GM10248 (cell line): ENCODE measurements around the gene MPPED1.
A peak's percentile ranks its signal among the peaks of the same experiment; 100 is the strongest.

Experiments used
- CTCF ChIA-PET: fragments of 300-600 bp; sonication (Branson Sonifier 250); formaldehyde crosslinking; extraction: SDS; loops from one replicate; lab custom pipeline; 2021; ENCODE audit warnings: antibody characterized with exemption; lab: Yijun Ruan, JAX
- POLR2A ChIA-PET: fragments of 350-650 bp; sonication (Branson Sonifier 250); formaldehyde crosslinking; extraction: SDS; loops from one replicate; lab custom pipeline; 2020; ENCODE audit warnings: antibody characterized with exemption; lab: Yijun Ruan, JAX
- DNase-seq: peaks from one replicate; pipeline ENCODE4 v3.0.0; 2012; ENCODE audit errors: extremely low spot score
- CTCF ChIP-seq: IDR thresholded peaks from 2 replicates; pipeline ENCODE4 v1.5.1; 2012; ENCODE audit warnings: mild to moderate bottlenecking, low read depth; ENCODE audit errors: extremely low read depth, missing control alignments, control extremely low read depth

The MPPED1 gene

DNA sequence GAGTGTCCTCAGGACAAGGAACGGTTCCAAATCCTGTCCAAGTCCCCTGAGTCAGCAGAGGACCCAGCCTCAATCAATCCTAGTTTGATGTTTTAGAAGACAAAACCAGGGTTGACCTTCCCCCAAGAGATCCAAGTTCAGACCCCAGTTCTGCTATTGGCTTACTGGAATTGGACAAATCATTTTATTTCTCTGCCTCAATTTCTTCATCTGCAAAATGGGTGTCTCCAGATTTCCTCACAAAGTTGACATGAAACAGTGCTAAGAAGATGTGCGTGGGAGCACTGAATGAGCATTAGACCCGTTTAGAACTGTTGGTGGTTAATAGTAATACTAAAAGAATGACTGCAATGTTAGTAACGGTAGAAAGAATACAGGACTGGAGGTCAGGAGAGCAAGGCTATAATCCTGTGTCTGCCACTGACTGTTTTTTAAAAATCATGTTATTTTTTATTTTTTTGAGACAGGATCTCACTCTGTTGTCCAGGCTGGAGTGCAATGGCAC, 35.8 kb upstream of the MPPED1 start:
- TF ChIP-seq CTCF = no peak
- CTCF ChIA-PET = interaction anchor here (1.5 kb wide), 1 partner anchor 11 kb away, joined by 5 read pairs; no protein-coding TSS in a partner anchor
- DNase-seq = no peak
- POLR2A ChIA-PET = no interaction called here

GRCh38 chr22:43376765-43377547, 34.9 kb upstream of the MPPED1 start:
- ChIA-PET POLR2A (no interaction called here), CTCF (interaction anchor here (1.4 to 1.5 kb wide), 3 partner anchors 11 to 145 kb away, joined by 4 to 5 read pairs (median 5); no protein-coding TSS in a partner anchor)
- TF ChIP-seq CTCF = no peak
- peak; percentile 51 for DNase-seq

GRCh38 chr22:43377548-43377895, 34.3 kb upstream of the MPPED1 start:
- ChIA-PET CTCF (interaction anchor here (1.4 to 1.5 kb wide), 3 partner anchors 10 to 146 kb away, joined by 4 to 5 read pairs (median 5); no protein-coding TSS in a partner anchor), POLR2A (no interaction called here)
- TF ChIP-seq CTCF = no peak
- DNase-seq = no peak

GRCh38 chr22:43377896-43378704, 33.7 kb upstream of the MPPED1 start:
- ChIA-PET POLR2A (no interaction called here), CTCF (interaction anchor here (0.8 to 1.4 kb wide), 7 partner anchors 10 to 146 kb away, joined by 3 to 7 read pairs (median 4); no protein-coding TSS in a partner anchor)
- TF ChIP-seq CTCF = no peak
- DNase-seq = no peak

GRCh38 chr22:43381693-43382092, 30.1 kb upstream of the MPPED1 start:
- DNase-seq = no peak
- ChIA-PET POLR2A (no interaction called here), CTCF (interaction anchor here (1.0 to 6.5 kb wide), 5 partner anchors 12 to 612 kb away, joined by 3 to 50 read pairs (median 8); no protein-coding TSS in a partner anchor)
- TF ChIP-seq CTCF = no peak

GRCh38 chr22:43384863-43385262, 27.0 kb upstream of the MPPED1 start:
- CTCF ChIA-PET = interaction anchor here (0.7 to 6.5 kb wide), 5 partner anchors 9 to 155 kb away, joined by 3 to 50 read pairs (median 5); no protein-coding TSS in a partner anchor
- POLR2A ChIA-PET = no interaction called here
- TF ChIP-seq CTCF = no peak
- no peak for DNase-seq
